ENCODE data around the gene COX6A1.
"Not testable (repeated sequence)": the region's sequence is repeated elsewhere in the genome, so short reads cannot be mapped to it uniquely, and the experiment has no call there.

The COX6A1 gene

GRCh38 chr12:120468325-120468820 lies 30.5 kb downstream of the COX6A1 start:
- DNase-seq: no peak

- DNase-seq: no peak
Measured at GRCh38 chr12:120468821-120469449, 31.0 kb downstream of the COX6A1 start.

GRCh38 chr12:120469450-120470149 lies 31.7 kb downstream of the COX6A1 start, which contains the start of gene SRSF9:
SRSF9 (minus strand) TSS chr12:120469748; CDS start chr12:120469609, 139 bp downstream.
- peak; percentile 74 for DNase-seq

- no peak for DNase-seq
Measured at GRCh38 chr12:120470150-120470784, 32.4 kb downstream of the COX6A1 start.

GRCh38 chr12:120472521-120472920 lies 34.6 kb downstream of the COX6A1 start:
- no peak for DNase-seq

GRCh38 chr12:120473807-120474615 lies 36.1 kb downstream of the COX6A1 start:
- DNase-seq: no peak

- peak; percentile 14 for DNase-seq
Measured at GRCh38 chr12:120474616-120474960, 36.7 kb downstream of the COX6A1 start.

GRCh38 chr12:120475643-120476042 lies 37.7 kb downstream of the COX6A1 start:
- no peak for DNase-seq

GRCh38 chr12:120479458-120479857 lies 41.5 kb downstream of the COX6A1 start:
- no peak for DNase-seq

- no peak for DNase-seq
Measured at GRCh38 chr12:120480211-120480610, 42.3 kb downstream of the COX6A1 start.

GRCh38 chr12:120481022-120481767 lies 43.3 kb downstream of the COX6A1 start:
- DNase-seq: no peak

- DNase-seq: no peak
Measured at GRCh38 chr12:120483621-120484020, 45.7 kb downstream of the COX6A1 start.

GRCh38 chr12:120485961-120486881 lies 48.3 kb downstream of the COX6A1 start:
- no peak for DNase-seq

- not testable (repeated sequence) for DNase-seq
Measured at GRCh38 chr12:120487552-120487951, 49.6 kb downstream of the COX6A1 start.

- DNase-seq: no peak
Measured at GRCh38 chr12:120488057-120488640, 50.2 kb downstream of the COX6A1 start.

GRCh38 chr12:120489018-120489417 lies 51.1 kb downstream of the COX6A1 start:
- no peak for DNase-seq

GRCh38 chr12:120490325-120490724 lies 52.4 kb downstream of the COX6A1 start:
- DNase-seq: no peak
